ENCODE results near the gene WDR86.

The WDR86 gene

DNA sequence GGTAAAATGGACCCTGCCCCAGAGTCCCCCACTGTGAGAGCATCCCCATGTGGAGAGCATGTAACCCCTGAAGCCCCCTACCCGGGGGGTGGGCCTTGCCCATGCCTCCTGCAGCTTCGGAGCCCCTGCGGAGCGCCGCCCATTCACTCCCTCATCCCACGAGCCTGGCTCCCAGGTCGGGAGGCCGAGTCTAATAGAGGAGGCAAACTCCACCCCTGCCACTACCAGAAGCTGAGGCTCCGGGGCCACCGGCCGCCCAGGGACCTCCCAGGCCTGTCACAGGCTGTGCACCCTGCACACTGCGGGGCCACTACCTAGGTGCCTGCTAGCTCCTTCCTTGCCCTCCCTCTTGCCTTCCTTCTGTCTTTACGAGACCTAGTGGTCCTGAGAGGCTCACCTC is 17.4 kb downstream of the WDR86 start:
- TF ChIP-seq, protein P1, sequence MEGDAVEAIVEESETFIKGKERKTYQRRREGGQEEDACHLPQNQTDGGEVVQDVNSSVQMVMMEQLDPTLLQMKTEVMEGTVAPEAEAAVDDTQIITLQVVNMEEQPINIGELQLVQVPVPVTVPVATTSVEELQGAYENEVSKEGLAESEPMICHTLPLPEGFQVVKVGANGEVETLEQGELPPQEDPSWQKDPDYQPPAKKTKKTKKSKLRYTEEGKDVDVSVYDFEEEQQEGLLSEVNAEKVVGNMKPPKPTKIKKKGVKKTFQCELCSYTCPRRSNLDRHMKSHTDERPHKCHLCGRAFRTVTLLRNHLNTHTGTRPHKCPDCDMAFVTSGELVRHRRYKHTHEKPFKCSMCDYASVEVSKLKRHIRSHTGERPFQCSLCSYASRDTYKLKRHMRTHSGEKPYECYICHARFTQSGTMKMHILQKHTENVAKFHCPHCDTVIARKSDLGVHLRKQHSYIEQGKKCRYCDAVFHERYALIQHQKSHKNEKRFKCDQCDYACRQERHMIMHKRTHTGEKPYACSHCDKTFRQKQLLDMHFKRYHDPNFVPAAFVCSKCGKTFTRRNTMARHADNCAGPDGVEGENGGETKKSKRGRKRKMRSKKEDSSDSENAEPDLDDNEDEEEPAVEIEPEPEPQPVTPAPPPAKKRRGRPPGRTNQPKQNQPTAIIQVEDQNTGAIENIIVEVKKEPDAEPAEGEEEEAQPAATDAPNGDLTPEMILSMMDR (IDR thresholded peaks at IDR 0.05; ENCODE audit: low read depth, low read length, poor library complexity, severe bottlenecking): no peak
- TF ChIP-seq EZH2phosphoT487 (IDR thresholded peaks at IDR 0.05; ENCODE audit: borderline replicate concordance, low read length): no peak
- no peaks in the 10 kb centered on the region for H3K9me3 ChIP-seq (ENCODE audit: control insufficient read depth, insufficient read depth, low read length)
- H3K9me2 ChIP-seq (replicated peaks; ENCODE audit: control insufficient read depth, low read length): no peaks in the 10 kb centered on the region
- H3K27ac ChIP-seq (ENCODE audit: low read depth, low read length): no peak overlapping the region
- H3K36me3 ChIP-seq (ENCODE audit: control insufficient read depth, low read length): no peaks in the 10 kb centered on the region
- H3F3A ChIP-seq (ENCODE audit: control insufficient read depth, insufficient read depth): no peaks in the 10 kb centered on the region
- no peak overlapping the region for H3K4me2 ChIP-seq (ENCODE audit: low read length)
- no peaks in the 10 kb centered on the region for H4K20me1 ChIP-seq (ENCODE audit: control insufficient read depth, insufficient read depth, low read depth, low read length)
- H3K4me1 ChIP-seq (ENCODE audit: control insufficient read depth, low read length): peaks cover 3% of the 10 kb centered on the region
- H3K79me2 ChIP-seq (ENCODE audit: control insufficient read depth, low read length): no peaks in the 10 kb centered on the region
- H3K27me3 ChIP-seq (ENCODE audit: control insufficient read depth, low read length): peaks cover 4% of the 10 kb centered on the region; the same call in 1 of the 2 replicates
- no peak overlapping the region for H3K4me3 ChIP-seq (ENCODE audit: low read length)

DNA sequence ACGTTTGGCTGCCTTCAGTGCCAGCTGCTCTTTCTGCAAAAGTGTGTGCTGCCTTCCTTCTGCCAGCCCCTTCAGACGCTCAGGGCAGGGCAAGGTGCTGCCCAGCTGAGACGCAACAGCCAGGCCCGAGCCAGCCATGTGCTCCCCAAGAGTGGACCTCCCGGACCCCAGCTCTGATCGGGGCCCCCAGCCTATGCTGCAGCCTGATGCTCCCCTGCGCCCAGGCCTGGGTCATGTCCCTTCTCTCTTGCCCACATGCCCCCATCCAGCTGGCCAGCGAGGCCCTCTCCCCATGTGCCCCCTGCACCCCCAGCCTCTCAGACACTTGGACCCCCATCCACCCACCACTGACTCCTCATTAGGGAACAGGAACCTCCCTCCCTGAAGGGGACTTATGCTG is 17.8 kb downstream of the WDR86 start:
- no peaks in the 10 kb centered on the region for H3K9me2 ChIP-seq (replicated peaks; ENCODE audit: control insufficient read depth, low read length)

DNA sequence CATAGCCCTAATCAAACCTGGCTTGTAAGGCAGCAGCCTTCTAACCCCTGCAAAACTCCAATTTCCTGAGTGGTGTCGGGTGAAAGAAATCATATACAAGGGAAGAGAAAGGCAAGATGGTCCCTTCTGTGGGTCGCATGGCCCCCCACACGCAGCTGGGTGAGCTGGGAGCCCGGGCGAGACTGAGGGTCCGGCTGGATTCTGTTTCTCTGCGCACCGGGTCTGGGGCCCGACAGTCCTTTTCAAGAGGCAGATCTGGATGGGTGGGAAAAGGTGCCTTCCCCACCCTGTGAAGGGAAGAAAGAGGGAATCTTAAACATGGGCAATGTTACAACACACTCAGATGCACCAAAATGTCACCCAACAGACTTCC is 18.5 kb downstream of the WDR86 start:
- Histone ChIP-seq H4K20me1 (ENCODE audit: control insufficient read depth, insufficient read depth, low read depth, low read length) (no peaks in the 10 kb centered on the region), H3K79me2 (ENCODE audit: control insufficient read depth, low read length) (no peaks in the 10 kb centered on the region), H3K36me3 (ENCODE audit: control insufficient read depth, low read length) (no peaks in the 10 kb centered on the region), H3K27ac (ENCODE audit: low read depth, low read length) (no peak overlapping the region), H3K4me1 (ENCODE audit: control insufficient read depth, low read length) (no peaks in the 10 kb centered on the region), H3K9me2 (replicated peaks; ENCODE audit: control insufficient read depth, low read length) (no peaks in the 10 kb centered on the region), H3K27me3 (ENCODE audit: control insufficient read depth, low read length) (peaks cover 4% of the 10 kb centered on the region; the same call in 1 of the 2 replicates), H3K9me3 (ENCODE audit: control insufficient read depth, insufficient read depth, low read length) (no peaks in the 10 kb centered on the region), H3K4me2 (ENCODE audit: low read length) (no peak overlapping the region), H3K4me3 (ENCODE audit: low read length) (no peak overlapping the region), H3F3A (ENCODE audit: control insufficient read depth, insufficient read depth) (no peaks in the 10 kb centered on the region)
- TF ChIP-seq EZH2phosphoT487 (IDR thresholded peaks at IDR 0.05; ENCODE audit: borderline replicate concordance, low read length): no peak
- TF ChIP-seq, protein P1 (IDR thresholded peaks at IDR 0.05; ENCODE audit: low read depth, low read length, poor library complexity, severe bottlenecking): no peak

More for the DNA sequence above, 17.8 kb downstream of the WDR86 start:
- Histone ChIP-seq H3K79me2 (ENCODE audit: control insufficient read depth, low read length) (no peaks in the 10 kb centered on the region), H3K4me2 (ENCODE audit: low read length) (no peak overlapping the region), H3K4me1 (ENCODE audit: control insufficient read depth, low read length) (no peaks in the 10 kb centered on the region), H3K36me3 (ENCODE audit: control insufficient read depth, low read length) (no peaks in the 10 kb centered on the region), H4K20me1 (ENCODE audit: control insufficient read depth, insufficient read depth, low read depth, low read length) (no peaks in the 10 kb centered on the region), H3K27ac (ENCODE audit: low read depth, low read length) (no peak overlapping the region), H3K4me3 (ENCODE audit: low read length) (no peak overlapping the region), H3K9me3 (ENCODE audit: control insufficient read depth, insufficient read depth, low read length) (no peaks in the 10 kb centered on the region), H3F3A (ENCODE audit: control insufficient read depth, insufficient read depth) (no peaks in the 10 kb centered on the region), H3K27me3 (ENCODE audit: control insufficient read depth, low read length) (peaks cover 4% of the 10 kb centered on the region; the same call in 1 of the 2 replicates)
- no peak for TF ChIP-seq EZH2phosphoT487 (IDR thresholded peaks at IDR 0.05; ENCODE audit: borderline replicate concordance, low read length)
- TF ChIP-seq, protein P1 (IDR thresholded peaks at IDR 0.05; ENCODE audit: low read depth, low read length, poor library complexity, severe bottlenecking): no peak

All from DOHH2 (cell line).